Gastroesophageal sphincter (tissue), 3 donors: ENCODE results near the gene TNFRSF8.
A peak's percentile ranks its signal among the peaks of the same experiment; 100 is the strongest.

Source experiments
- CTCF ChIP-seq, 4 experiments: fragments of 200-600 bp in 2 of 4; fragments of 450-650 bp in 2 of 4; sonication (generic) in 1 of 4; IDR thresholded peaks; one replicate each; pipeline ENCODE4 v1.5.1; 2017 to 2019; ENCODE audit warnings: antibody characterized with exemption in 4 of 4, mild to moderate bottlenecking in 2 of 4, moderate library complexity in 2 of 4
- POLR2A ChIP-seq, 2 donors: fragments of 450-650 bp; IDR thresholded peaks; one replicate each; pipeline ENCODE4 v1.6.1; 2017; ENCODE audit warnings: antibody characterized with exemption in 2 of 2, mild to moderate bottlenecking in 2 of 2, moderate library complexity in 1 of 2

GRCh38 chr1:12052997-12053686 lies 10.0 kb upstream of the TNFRSF8 start:
- TF ChIP-seq POLR2A (IDR thresholded peaks at IDR 0.05): no peak
- TF ChIP-seq CTCF (IDR thresholded peaks at IDR 0.05): peak in 1 of 4 experiments; percentile 29
